Cardiac muscle cell (in vitro differentiated cells and primary cell): Measurements from ENCODE around the gene KCNQ1. TPM values are rescaled to one million over a fixed set of nuclear protein-coding genes. Genes with fewer than 3 reads are reported as not detected.

Experiments used
- DNase-seq, 2 donors: peaks; one replicate each; pipeline versions ENCODE4 v3.0.0 to v3.0.0-alpha.2; 2010 to 2017; ENCODE audit warnings: low read depth in 1 of 2, low spot score in 1 of 2
- H3K27ac ChIP-seq: fragments of 200-600 bp; sonication (generic); 2 replicates; pipeline ENCODE4 v1.5.1; 2016
- H3K27me3 ChIP-seq: fragments of 200-600 bp; sonication (generic); 2 replicates; pipeline ENCODE4 v1.6.0; 2016; ENCODE audit warnings: control low read depth
- H3K36me3 ChIP-seq: fragments of 200-600 bp; sonication (generic); 2 replicates; pipeline ENCODE4 v1.5.1; 2016; ENCODE audit warnings: control low read depth
- H3K4me1 ChIP-seq: fragments of 200-600 bp; sonication (generic); 2 replicates; pipeline ENCODE4 v1.8.1; 2017; ENCODE audit warnings: low read depth, mild to moderate bottlenecking, mixed run types
- H3K4me3 ChIP-seq: fragments of 200-600 bp; sonication (generic); 2 replicates; pipeline ENCODE4 v1.5.1; 2016; ENCODE audit warnings: mild to moderate bottlenecking
- H3K9me3 ChIP-seq: fragments of 200-600 bp; sonication (generic); 2 replicates; pipeline ENCODE4 v1.5.1; 2017; ENCODE audit warnings: low read depth, mild to moderate bottlenecking, control low read depth
- polyA plus RNA-seq: library from polyadenylated mRNA; unstranded; fragments of >200 nt; fragmentation: Nextera tagmentation; extraction: Ambion mirVana; gene quantifications from 2 replicates; pipeline ENCODE4 v1.2.1, GENCODE V29; 2016
- total RNA-seq: library from RNA; depleted of rRNA; stranded (reverse); fragments of >200 nt; gene quantifications from 2 replicates; pipeline ENCODE4 v1.2.3, GENCODE V29; 2016
- TF ChIP-seq, protein P1 (sequence below): IDR thresholded peaks from 2 replicates; pipeline ENCODE4 v1.5.1; 2012; ENCODE audit warnings: low read depth, mild to moderate bottlenecking, low read length

KCNQ1 gene
- total and polyA plus RNA-seq, 2 experiments from 2014 or later, result 13.9 to 18.6 TPM

DNA sequence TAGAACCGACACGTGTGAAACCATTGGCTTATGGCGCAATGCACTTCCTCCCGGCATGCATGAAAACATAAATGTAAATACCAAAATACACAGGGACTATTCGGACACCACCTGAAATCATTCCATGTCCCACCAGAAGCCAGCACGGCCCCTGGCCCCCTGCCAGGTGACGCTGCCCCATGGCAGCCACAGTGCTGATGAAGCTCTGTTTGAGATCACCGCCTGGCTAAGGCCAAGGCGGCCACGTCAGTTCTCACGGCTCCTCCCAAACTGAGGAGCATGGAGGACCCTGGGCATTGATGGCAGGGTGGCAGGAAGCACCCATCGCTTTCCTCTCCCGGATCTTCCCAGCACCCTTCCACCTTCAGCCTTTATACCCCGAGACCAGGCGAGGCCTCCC lies 351.3 kb downstream of the KCNQ1 start:
- no peak for DNase-seq
- TF ChIP-seq, protein P1, sequence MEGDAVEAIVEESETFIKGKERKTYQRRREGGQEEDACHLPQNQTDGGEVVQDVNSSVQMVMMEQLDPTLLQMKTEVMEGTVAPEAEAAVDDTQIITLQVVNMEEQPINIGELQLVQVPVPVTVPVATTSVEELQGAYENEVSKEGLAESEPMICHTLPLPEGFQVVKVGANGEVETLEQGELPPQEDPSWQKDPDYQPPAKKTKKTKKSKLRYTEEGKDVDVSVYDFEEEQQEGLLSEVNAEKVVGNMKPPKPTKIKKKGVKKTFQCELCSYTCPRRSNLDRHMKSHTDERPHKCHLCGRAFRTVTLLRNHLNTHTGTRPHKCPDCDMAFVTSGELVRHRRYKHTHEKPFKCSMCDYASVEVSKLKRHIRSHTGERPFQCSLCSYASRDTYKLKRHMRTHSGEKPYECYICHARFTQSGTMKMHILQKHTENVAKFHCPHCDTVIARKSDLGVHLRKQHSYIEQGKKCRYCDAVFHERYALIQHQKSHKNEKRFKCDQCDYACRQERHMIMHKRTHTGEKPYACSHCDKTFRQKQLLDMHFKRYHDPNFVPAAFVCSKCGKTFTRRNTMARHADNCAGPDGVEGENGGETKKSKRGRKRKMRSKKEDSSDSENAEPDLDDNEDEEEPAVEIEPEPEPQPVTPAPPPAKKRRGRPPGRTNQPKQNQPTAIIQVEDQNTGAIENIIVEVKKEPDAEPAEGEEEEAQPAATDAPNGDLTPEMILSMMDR, result no peak

DNA sequence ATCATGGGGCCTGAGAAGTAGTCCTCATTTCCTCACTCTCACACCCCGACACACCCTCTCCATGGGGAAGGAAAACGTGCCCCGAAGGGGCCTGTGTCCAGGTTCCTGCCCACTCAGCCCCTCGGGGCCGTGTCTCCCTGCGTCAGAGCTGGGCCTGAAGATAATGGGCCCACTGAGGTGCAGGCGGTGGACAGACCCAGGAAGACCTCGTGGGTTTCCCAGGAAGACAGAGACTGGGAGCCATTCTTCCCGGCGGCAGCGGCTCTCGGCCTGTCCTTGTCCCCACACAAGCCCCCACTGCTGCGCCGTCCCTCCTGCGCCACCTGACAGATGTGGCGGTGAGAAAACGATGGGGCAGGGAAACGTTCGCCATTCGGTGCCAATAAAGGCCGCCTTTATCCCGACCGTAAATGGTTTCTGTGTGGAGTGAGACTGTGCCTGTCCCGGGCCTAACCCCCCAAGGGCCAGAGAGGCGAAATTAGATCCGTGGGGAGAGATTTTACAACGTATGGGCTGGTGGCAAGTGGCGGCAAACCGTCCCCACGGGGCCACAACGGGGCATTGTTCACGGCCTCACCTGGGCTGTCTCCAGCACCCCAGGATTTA lies 351.8 kb downstream of the KCNQ1 start:
- H3K9me3 ChIP-seq, result no peaks in the 10 kb centered on the region
- H3K27ac ChIP-seq, result no peak overlapping the region
- no peak for DNase-seq
- H3K27me3 ChIP-seq, result no peaks in the 10 kb centered on the region
- TF ChIP-seq, protein P1, result no peak
- no peak overlapping the region for H3K4me3 ChIP-seq
- H3K36me3 ChIP-seq, result no peaks in the 10 kb centered on the region
- H3K4me1 ChIP-seq, result peaks cover 13% of the 10 kb centered on the region

More for the DNA sequence above, 351.3 kb downstream of the KCNQ1 start:
- no peaks in the 10 kb centered on the region for H3K9me3 ChIP-seq
- no peak overlapping the region for H3K27ac ChIP-seq
- no peaks in the 10 kb centered on the region for H3K27me3 ChIP-seq
- H3K4me3 ChIP-seq, result no peak overlapping the region
- no peaks in the 10 kb centered on the region for H3K36me3 ChIP-seq
- H3K4me1 ChIP-seq, result peaks cover 13% of the 10 kb centered on the region

DNA sequence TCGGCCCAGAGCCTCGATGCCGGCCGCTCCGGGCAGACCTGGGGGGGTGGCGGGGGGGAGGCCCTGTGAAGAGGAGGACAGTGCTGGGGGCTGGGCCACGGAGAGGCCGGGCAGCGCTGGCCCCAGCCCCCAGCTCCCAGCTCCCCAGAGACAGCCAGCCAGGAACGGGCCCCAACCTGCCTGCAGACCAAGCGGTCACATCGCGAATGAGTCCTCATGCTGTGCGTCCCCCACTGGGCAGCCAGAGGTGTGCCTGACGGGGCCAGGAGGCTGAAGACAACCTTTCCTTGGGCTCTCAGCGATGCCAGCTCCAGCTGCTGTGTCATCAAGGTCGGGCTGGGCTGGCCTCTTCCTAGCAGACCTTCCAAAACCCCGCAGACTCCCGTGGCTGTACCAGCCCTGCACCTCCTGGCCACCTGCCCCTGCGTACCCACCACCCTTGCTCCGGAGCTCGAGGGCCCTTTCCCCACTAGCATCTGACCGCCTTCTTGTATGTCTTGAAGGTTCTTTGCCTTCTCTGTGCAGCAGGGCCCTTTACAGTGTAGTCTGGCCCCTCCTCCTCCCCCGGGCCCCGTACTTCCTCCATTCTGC lies 352.4 kb downstream of the KCNQ1 start:
- DNase-seq, result no peak
- H3K36me3 ChIP-seq, result no peaks in the 10 kb centered on the region
- no peaks in the 10 kb centered on the region for H3K9me3 ChIP-seq
- no peaks in the 10 kb centered on the region for H3K27me3 ChIP-seq
- TF ChIP-seq, protein P1, result no peak
- H3K4me1 ChIP-seq, result peaks cover 11% of the 10 kb centered on the region
- H3K4me3 ChIP-seq, result no peak overlapping the region
- H3K27ac ChIP-seq, result no peak overlapping the region

DNA sequence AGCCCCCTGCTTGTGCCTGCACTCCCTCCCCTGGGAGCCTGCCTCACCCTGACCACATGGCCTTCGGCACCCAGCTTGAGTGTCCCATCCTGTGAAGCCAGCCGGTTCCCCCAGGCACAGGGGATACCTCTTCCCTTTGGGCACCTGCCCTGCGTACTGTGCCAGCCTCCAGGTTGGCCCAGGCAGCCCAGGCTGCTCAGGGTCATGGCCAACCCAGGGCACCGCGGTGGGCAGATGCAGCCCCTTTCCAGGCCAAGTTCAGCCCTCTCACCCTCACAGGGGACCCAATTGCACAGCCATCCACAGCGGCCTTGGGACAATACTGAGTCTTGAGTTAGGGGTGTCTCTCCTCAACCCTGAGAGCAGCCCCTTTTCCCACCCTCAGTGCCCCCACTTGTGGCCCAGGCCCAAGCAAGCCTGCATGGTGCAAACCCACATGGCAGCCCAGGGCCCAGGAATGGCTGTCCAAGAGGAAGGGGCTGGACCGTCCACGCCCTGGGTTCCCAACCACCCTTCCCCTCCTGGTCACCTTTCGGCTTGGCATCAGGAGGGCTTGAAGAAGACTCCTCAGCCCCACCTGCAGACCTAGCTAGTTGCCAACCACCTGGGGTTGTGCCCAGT lies 353.0 kb downstream of the KCNQ1 start:
- TF ChIP-seq, protein P1, result no peak
- no peak for DNase-seq
- H3K27ac ChIP-seq, result no peak overlapping the region

DNA sequence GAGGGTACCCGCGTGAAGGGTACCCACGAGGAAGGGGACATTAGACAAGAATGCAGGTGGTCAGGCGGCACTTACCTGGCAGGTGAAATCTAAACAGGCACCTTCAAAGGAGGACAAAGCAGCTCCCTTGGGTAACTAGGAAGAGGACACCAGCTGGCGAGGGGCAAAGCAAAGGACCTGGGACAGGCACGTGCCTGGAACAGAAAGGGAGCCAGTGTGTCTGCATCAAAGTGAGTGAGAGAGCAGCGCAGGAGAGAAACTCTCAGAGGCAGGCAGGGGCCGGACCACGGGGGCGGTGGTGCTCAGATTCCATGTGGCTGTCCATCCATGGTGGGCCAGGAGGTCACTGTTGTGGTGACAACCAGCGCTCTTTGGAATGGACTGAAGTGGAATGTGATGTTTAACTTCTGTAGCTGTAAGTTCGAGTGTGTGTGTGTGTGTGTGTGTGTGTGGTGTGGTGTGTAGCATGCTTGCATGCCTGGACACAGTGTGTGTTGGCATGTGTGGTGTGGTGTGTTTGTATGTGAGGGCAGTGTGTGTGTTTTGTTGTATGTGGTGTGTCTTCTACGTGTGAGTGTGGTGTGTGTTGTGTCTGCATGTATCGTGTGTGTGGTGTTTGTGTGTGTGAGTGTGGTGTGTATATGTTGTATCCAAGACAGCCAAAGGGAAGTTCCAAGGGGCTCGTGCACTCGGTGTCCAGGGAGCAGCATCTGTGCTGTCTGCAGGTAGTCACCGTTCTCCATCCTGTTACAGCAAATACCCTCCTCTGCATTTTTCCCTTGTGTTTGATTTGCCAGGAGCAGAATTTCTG lies 354.3 kb downstream of the KCNQ1 start:
- Histone ChIP-seq H3K27me3 (no peaks in the 10 kb centered on the region), H3K4me1 (peaks cover 6% of the 10 kb centered on the region), H3K27ac (no peak overlapping the region), H3K4me3 (no peak overlapping the region), H3K36me3 (no peaks in the 10 kb centered on the region), H3K9me3 (no peaks in the 10 kb centered on the region)
- no peak for DNase-seq
- TF ChIP-seq, protein P1, result no peak

More for the DNA sequence above, 353.0 kb downstream of the KCNQ1 start:
- Histone ChIP-seq H3K4me3 (no peak overlapping the region), H3K36me3 (no peaks in the 10 kb centered on the region), H3K9me3 (no peaks in the 10 kb centered on the region), H3K27me3 (no peaks in the 10 kb centered on the region), H3K4me1 (peaks cover 6% of the 10 kb centered on the region)
